ENCODE results near the gene CFAP20DC. TPM values are rescaled to one million over a fixed set of nuclear protein-coding genes. Genes with fewer than 3 reads are reported as not detected.
"Not testable (repeated sequence)": the region's sequence is repeated elsewhere in the genome, so short reads cannot be mapped to it uniquely, and the experiment has no call there.

Gene CFAP20DC
- total RNA-seq, 1 experiment from 2014 or later, result 1.1 TPM

DNA sequence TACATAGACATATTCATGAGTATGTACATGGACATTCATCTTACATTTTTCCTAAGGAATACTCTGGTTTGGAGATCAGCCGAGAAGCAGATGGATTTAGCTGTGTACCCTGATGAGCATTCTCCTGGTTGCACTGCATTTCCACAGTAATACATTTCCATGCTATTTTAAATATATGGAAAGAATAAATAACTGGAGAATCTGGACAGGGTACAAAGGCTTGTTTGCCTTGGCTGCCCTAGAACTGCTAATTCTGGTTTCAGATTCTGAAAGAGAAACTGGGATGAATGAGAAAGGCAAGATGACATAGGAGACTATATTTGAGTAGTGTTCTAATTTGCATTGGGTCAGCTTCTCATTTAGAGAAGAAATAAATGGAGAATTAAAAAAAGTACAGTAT is 192.4 kb downstream of the CFAP20DC start:
- no peak for DNase-seq (ENCODE audit: unreplicated experiment)
- TF ChIP-seq, protein P1, sequence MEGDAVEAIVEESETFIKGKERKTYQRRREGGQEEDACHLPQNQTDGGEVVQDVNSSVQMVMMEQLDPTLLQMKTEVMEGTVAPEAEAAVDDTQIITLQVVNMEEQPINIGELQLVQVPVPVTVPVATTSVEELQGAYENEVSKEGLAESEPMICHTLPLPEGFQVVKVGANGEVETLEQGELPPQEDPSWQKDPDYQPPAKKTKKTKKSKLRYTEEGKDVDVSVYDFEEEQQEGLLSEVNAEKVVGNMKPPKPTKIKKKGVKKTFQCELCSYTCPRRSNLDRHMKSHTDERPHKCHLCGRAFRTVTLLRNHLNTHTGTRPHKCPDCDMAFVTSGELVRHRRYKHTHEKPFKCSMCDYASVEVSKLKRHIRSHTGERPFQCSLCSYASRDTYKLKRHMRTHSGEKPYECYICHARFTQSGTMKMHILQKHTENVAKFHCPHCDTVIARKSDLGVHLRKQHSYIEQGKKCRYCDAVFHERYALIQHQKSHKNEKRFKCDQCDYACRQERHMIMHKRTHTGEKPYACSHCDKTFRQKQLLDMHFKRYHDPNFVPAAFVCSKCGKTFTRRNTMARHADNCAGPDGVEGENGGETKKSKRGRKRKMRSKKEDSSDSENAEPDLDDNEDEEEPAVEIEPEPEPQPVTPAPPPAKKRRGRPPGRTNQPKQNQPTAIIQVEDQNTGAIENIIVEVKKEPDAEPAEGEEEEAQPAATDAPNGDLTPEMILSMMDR (IDR thresholded peaks at IDR 0.05; ENCODE audit: unreplicated experiment), result no peak
- H3K36me3 Mint-ChIP-seq (ENCODE audit: insufficient read depth, unreplicated experiment), result no peaks in the 10 kb centered on the region
- H3K4me1 Mint-ChIP-seq (ENCODE audit: insufficient read depth, unreplicated experiment), result no peaks in the 10 kb centered on the region
- ChIA-PET CTCF (no interaction called here), POLR2A (no interaction called here)
- no peaks in the 10 kb centered on the region for H3K27me3 Mint-ChIP-seq (ENCODE audit: insufficient read depth, unreplicated experiment)
- no peaks in the 10 kb centered on the region for H3K9me3 Mint-ChIP-seq (ENCODE audit: unreplicated experiment)
- intact Hi-C loops (cut with micrococcal nuclease), result no loop called here
- BruUV-seq (replicated peaks), result no TSS peak
- H3K27ac Mint-ChIP-seq (ENCODE audit: low read depth, unreplicated experiment), result no peak overlapping the region
- H3K4me3 Mint-ChIP-seq (ENCODE audit: unreplicated experiment), result no peak overlapping the region

GRCh38 chr3:58848826-58849225 is 201.0 kb downstream of the CFAP20DC start:
- BruUV-seq (replicated peaks), result no TSS peak
- ChIA-PET CTCF (no interaction called here), POLR2A (no interaction called here)
- intact Hi-C loops (cut with micrococcal nuclease), result no loop called here
- Mint-ChIP-seq H3K36me3 (ENCODE audit: insufficient read depth, unreplicated experiment) (peaks cover 6% of the 10 kb centered on the region), H3K4me3 (ENCODE audit: unreplicated experiment) (no peak overlapping the region), H3K4me1 (ENCODE audit: insufficient read depth, unreplicated experiment) (no peaks in the 10 kb centered on the region), H3K9me3 (ENCODE audit: unreplicated experiment) (no peaks in the 10 kb centered on the region), H3K27me3 (ENCODE audit: insufficient read depth, unreplicated experiment) (no peaks in the 10 kb centered on the region), H3K27ac (ENCODE audit: low read depth, unreplicated experiment) (no peak overlapping the region)
- TF ChIP-seq, protein P1 (IDR thresholded peaks at IDR 0.05; ENCODE audit: unreplicated experiment), result no peak
- no peak for DNase-seq (ENCODE audit: unreplicated experiment)

GRCh38 chr3:58842050-58842747 is 207.6 kb downstream of the CFAP20DC start:
- H3K4me1 Mint-ChIP-seq (ENCODE audit: insufficient read depth, unreplicated experiment); intact Hi-C loops (cut with micrococcal nuclease); POLR2A ChIA-PET; H3K27me3 Mint-ChIP-seq (ENCODE audit: insufficient read depth, unreplicated experiment); H3K27ac Mint-ChIP-seq (ENCODE audit: low read depth, unreplicated experiment); CTCF ChIA-PET; H3K36me3 Mint-ChIP-seq (ENCODE audit: insufficient read depth, unreplicated experiment); H3K9me3 Mint-ChIP-seq (ENCODE audit: unreplicated experiment); DNase-seq (ENCODE audit: unreplicated experiment); H3K4me3 Mint-ChIP-seq (ENCODE audit: unreplicated experiment); BruUV-seq (replicated peaks): not testable (repeated sequence)

- CTCF ChIA-PET, result interaction anchor here (0.7 kb wide), 1 partner anchor 35 kb away, joined by 3 read pairs; no protein-coding TSS in a partner anchor
- Mint-ChIP-seq H3K27me3 (ENCODE audit: insufficient read depth, unreplicated experiment) (no peaks in the 10 kb centered on the region), H3K4me3 (ENCODE audit: unreplicated experiment) (no peak overlapping the region), H3K27ac (ENCODE audit: low read depth, unreplicated experiment) (no peak overlapping the region), H3K36me3 (ENCODE audit: insufficient read depth, unreplicated experiment) (no peaks in the 10 kb centered on the region), H3K4me1 (ENCODE audit: insufficient read depth, unreplicated experiment) (no peaks in the 10 kb centered on the region), H3K9me3 (ENCODE audit: unreplicated experiment) (no peaks in the 10 kb centered on the region)
- no peak for DNase-seq (ENCODE audit: unreplicated experiment)
- no TSS peak for BruUV-seq (replicated peaks)
- POLR2A ChIA-PET, result interaction anchor here (0.6 kb wide), 1 partner anchor 22 kb away, joined by 3 read pairs; no protein-coding TSS in a partner anchor
- intact Hi-C loops (cut with micrococcal nuclease), result no loop called here
- TF ChIP-seq, protein P1 (IDR thresholded peaks at IDR 0.05; ENCODE audit: unreplicated experiment), result no peak
Measured at GRCh38 chr3:58840949-58841348, 208.9 kb downstream of the CFAP20DC start.

Data from MCF 10A (cell line).